Measurements from ENCODE around the gene FRMD7. TPM values are rescaled to one million over a fixed set of nuclear protein-coding genes. Genes with fewer than 3 reads are reported as not detected.

The FRMD7 gene
- total RNA-seq, 2 donors from 2014 or later, result not detected

GRCh38 chrX:132085786-132086185 is 42.0 kb downstream of the FRMD7 start:
- no peaks in the 10 kb centered on the region for H3K4me1 Mint-ChIP-seq
- Histone ChIP-seq H3K9ac (ENCODE audit: extremely low read depth, low read length, poor library complexity, severe bottlenecking) (no peak overlapping the region), H3K4me3 (ENCODE audit: low read length) (no peak overlapping the region), H3K27me3 (ENCODE audit: control insufficient read depth, insufficient read depth, low read length, poor library complexity, severe bottlenecking) (no peaks in the 10 kb centered on the region), H3K36me3 (ENCODE audit: control insufficient read depth, insufficient read depth, low read length) (no peaks in the 10 kb centered on the region), H3K4me1 (ENCODE audit: control insufficient read depth, insufficient read depth, low read length) (no peaks in the 10 kb centered on the region), H3K27ac (ENCODE audit: low read depth, low read length) (no peak overlapping the region), H3K9me3 (ENCODE audit: control insufficient read depth, low read length) (no peaks in the 10 kb centered on the region)
- no peaks in the 10 kb centered on the region for H3K9me3 Mint-ChIP-seq
- TF ChIP-seq CTCF (conservative IDR thresholded peaks at IDR 0.05), result no peak
- no peak overlapping the region for H3K27ac Mint-ChIP-seq
- 82 to 92% methylated on average over 2 of the region's 3 CpGs for WGBS, 2 experiments (ENCODE audit: insufficient coverage in 1 of 2, insufficient read length in 1 of 2)
- H3K27me3 Mint-ChIP-seq (ENCODE audit: insufficient read depth), result peaks cover 7% of the 10 kb centered on the region
- no peaks in the 10 kb centered on the region for H3K36me3 Mint-ChIP-seq (ENCODE audit: low read depth)
- no peak overlapping the region for H3K4me3 Mint-ChIP-seq
- DNase-seq, result no peak

- Histone ChIP-seq H3K27me3 (ENCODE audit: control insufficient read depth, insufficient read depth, low read length, poor library complexity, severe bottlenecking) (no peaks in the 10 kb centered on the region), H3K36me3 (ENCODE audit: control insufficient read depth, insufficient read depth, low read length) (peaks cover 33% of the 10 kb centered on the region), H3K9ac (ENCODE audit: extremely low read depth, low read length, poor library complexity, severe bottlenecking) (no peak overlapping the region), H3K27ac (ENCODE audit: low read depth, low read length) (no peak overlapping the region), H3K4me1 (ENCODE audit: control insufficient read depth, insufficient read depth, low read length) (no peaks in the 10 kb centered on the region), H3K4me3 (ENCODE audit: low read length) (no peak overlapping the region), H3K9me3 (ENCODE audit: control insufficient read depth, low read length) (no peaks in the 10 kb centered on the region)
- Mint-ChIP-seq H3K36me3 (ENCODE audit: low read depth) (peaks cover 7% of the 10 kb centered on the region), H3K27me3 (ENCODE audit: insufficient read depth) (peaks cover under 1% of the 10 kb centered on the region), H3K4me1 (no peaks in the 10 kb centered on the region), H3K9me3 (no peaks in the 10 kb centered on the region), H3K27ac (no peak overlapping the region), H3K4me3 (no peak overlapping the region)
- WGBS, 2 experiments (ENCODE audit: insufficient coverage in 1 of 2, insufficient read length in 1 of 2), result 97 to 100% methylated on average over 1 to 3 of the region's 3 CpGs
- no peak for DNase-seq
- no peak for TF ChIP-seq CTCF (conservative IDR thresholded peaks at IDR 0.05)
Observed at GRCh38 chrX:132077912-132078311, 49.9 kb downstream of the FRMD7 start.

GRCh38 chrX:132077414-132077813 is 50.4 kb downstream of the FRMD7 start:
- Histone ChIP-seq H3K4me3 (ENCODE audit: low read length) (no peak overlapping the region), H3K27ac (ENCODE audit: low read depth, low read length) (no peak overlapping the region), H3K9ac (ENCODE audit: extremely low read depth, low read length, poor library complexity, severe bottlenecking) (no peak overlapping the region), H3K27me3 (ENCODE audit: control insufficient read depth, insufficient read depth, low read length, poor library complexity, severe bottlenecking) (no peaks in the 10 kb centered on the region), H3K9me3 (ENCODE audit: control insufficient read depth, low read length) (no peaks in the 10 kb centered on the region), H3K4me1 (ENCODE audit: control insufficient read depth, insufficient read depth, low read length) (no peaks in the 10 kb centered on the region), H3K36me3 (ENCODE audit: control insufficient read depth, insufficient read depth, low read length) (peaks cover 37% of the 10 kb centered on the region)
- Mint-ChIP-seq H3K27me3 (ENCODE audit: insufficient read depth) (no peaks in the 10 kb centered on the region), H3K27ac (no peak overlapping the region), H3K36me3 (ENCODE audit: low read depth) (peaks cover 9% of the 10 kb centered on the region), H3K4me1 (no peaks in the 10 kb centered on the region), H3K4me3 (no peak overlapping the region), H3K9me3 (no peaks in the 10 kb centered on the region)
- no peak for TF ChIP-seq CTCF (conservative IDR thresholded peaks at IDR 0.05)
- no peak for DNase-seq
- 100% methylated on average over 1 of the region's 1 CpG; no CpG with 5 or more reads in 1 of the 2 experiments for WGBS, 2 experiments (ENCODE audit: insufficient coverage in 1 of 2, insufficient read length in 1 of 2)
